Keratinocyte (primary cell): ENCODE results near the gene ATP2B1. TPM values are rescaled to one million over a fixed set of nuclear protein-coding genes. Genes with fewer than 3 reads are reported as not detected.

Experiments
- DNase-seq: peaks from one replicate; pipeline ENCODE4 v3.0.0-alpha.2; 2011; ENCODE audit warnings: low read depth, missing footprints, low spot score
- FAIRE-seq: peaks from 2 replicates; lab custom pipeline; 2011; peaks lifted over from hg19 to GRCh38; lab: Jason Lieb, UNC
- H2AFZ ChIP-seq: 2 replicates; pipeline ENCODE4 v1.6.0; 2012; ENCODE audit warnings: low read length, control low read depth, inconsistent platforms; ENCODE audit not compliant: control insufficient read depth
- H3K27ac ChIP-seq: 2 replicates; pipeline ENCODE4 v1.5.1; 2011; ENCODE audit warnings: low read length; ENCODE audit not compliant: control insufficient read depth, insufficient read depth
- H3K27me3 ChIP-seq: 3 replicates; pipeline ENCODE4 v1.6.0; 2011; ENCODE audit warnings: low read length; ENCODE audit not compliant: control insufficient read depth, insufficient read depth; ENCODE audit errors: extremely low read depth
- H3K36me3 ChIP-seq, 2 experiments: 2 replicates in 1 of 2; 3 replicates in 1 of 2; pipeline ENCODE4 v1.5.1; 2011; ENCODE audit warnings: low read length in 2 of 2, mild to moderate bottlenecking in 1 of 2; ENCODE audit not compliant: control insufficient read depth in 2 of 2, insufficient read depth in 2 of 2; ENCODE audit errors: extremely low read depth in 1 of 2
- H3K4me1 ChIP-seq: 3 replicates; pipeline ENCODE4 v1.5.1; 2011; ENCODE audit warnings: low read length; ENCODE audit not compliant: control insufficient read depth, insufficient read depth; ENCODE audit errors: extremely low read depth
- H3K4me2 ChIP-seq: 3 replicates; pipeline ENCODE4 v1.6.0; 2011; ENCODE audit warnings: low read depth, low read length; ENCODE audit not compliant: control insufficient read depth, insufficient read depth; ENCODE audit errors: extremely low read depth
- H3K4me3 ChIP-seq, 3 experiments: fragments of 200-600 bp in 1 of 3; sonication (generic) in 1 of 3; 2 replicates in 2 of 3; 3 replicates in 1 of 3; pipeline ENCODE4 v1.5.1; 2011 to 2016; ENCODE audit warnings: low read length in 3 of 3, mild to moderate bottlenecking in 3 of 3, control low read depth in 2 of 3, inconsistent platforms in 1 of 3, low read depth in 1 of 3, mixed read lengths in 1 of 3, mixed run types in 1 of 3, moderate library complexity in 1 of 3; ENCODE audit not compliant: control insufficient read depth in 2 of 3, insufficient read depth in 2 of 3; ENCODE audit errors: extremely low read depth in 1 of 3
- H3K79me2 ChIP-seq: 2 replicates; pipeline ENCODE4 v1.6.0; 2012; ENCODE audit warnings: low read length; ENCODE audit not compliant: control insufficient read depth, insufficient read depth
- H3K9ac ChIP-seq: 3 replicates; pipeline ENCODE4 v1.6.0; 2011; ENCODE audit warnings: low read length; ENCODE audit not compliant: control insufficient read depth, insufficient read depth; ENCODE audit errors: extremely low read depth
- H3K9me1 ChIP-seq: 3 replicates; pipeline ENCODE4 v1.6.0; 2011; ENCODE audit warnings: low read length; ENCODE audit not compliant: control insufficient read depth, insufficient read depth; ENCODE audit errors: extremely low read depth
- H3K9me3 ChIP-seq: 2 replicates; pipeline ENCODE4 v1.5.1; 2012; ENCODE audit warnings: low read depth, low read length; ENCODE audit not compliant: control insufficient read depth
- H4K20me1 ChIP-seq: 3 replicates; pipeline ENCODE4 v1.6.0; 2011; ENCODE audit warnings: low read length; ENCODE audit not compliant: control insufficient read depth, insufficient read depth; ENCODE audit errors: extremely low read depth
- CTCF ChIP-seq, 3 experiments: IDR thresholded peaks in 1 of 3; conservative IDR thresholded peaks in 1 of 3; optimal IDR thresholded peaks in 1 of 3; 2 replicates in 2 of 3; 3 replicates in 1 of 3; pipeline versions ENCODE3 to v1.5.1; 2011; ENCODE audit warnings: low read length in 3 of 3, mild to moderate bottlenecking in 3 of 3, moderate library complexity in 2 of 3, control low read depth in 1 of 3, inconsistent platforms in 1 of 3; ENCODE audit not compliant: insufficient read depth in 2 of 3; ENCODE audit errors: extremely low read depth in 1 of 3
- EZH2 ChIP-seq: IDR thresholded peaks from one replicate; pipeline ENCODE4 v1.6.1; 2012; ENCODE audit warnings: inconsistent platforms, mild to moderate bottlenecking, low read length, moderate library complexity
- dilution Hi-C: fragments of 300-500 bp; cut with MboI; formaldehyde crosslinking; loops from one replicate; pipeline ENCODE4 v1.7.0; 2020; ENCODE audit warnings: low sequenced_read_pairs; ENCODE audit not compliant: extremely low pct_ligation_motif_present
- polyA plus RNA-seq, 5 experiments: library from polyadenylated mRNA; depleted of rRNA in 3 of 5; stranded (reverse) in 3 of 5; stranded (forward) in 1 of 5; unstranded in 1 of 5; fragments of >200 nt; gene quantifications; 1 replicate in 1 of 5; 2 replicates in 3 of 5; 3 replicates in 1 of 5; pipeline versions ENCODE4 v1.2.1 to v1.2.3, GENCODE V29; 2011 to 2012; ENCODE audit warnings: missing spikeins in 2 of 5, low read depth in 1 of 5, low replicate concordance in 1 of 5

Gene ATP2B1
- polyA plus RNA-seq, 1 donor (not counting 4 experiments of a cell fraction or from before 2014, with no cell fraction given) = 24.6 TPM

GRCh38 chr12:89740943-89741342 is 32.3 kb upstream of the ATP2B1 start:
- no peak for TF ChIP-seq CTCF (optimal IDR thresholded peaks at IDR 0.05 in 1 of 3, IDR thresholded peaks at IDR 0.05 in 1 of 3, conservative IDR thresholded peaks at IDR 0.05 in 1 of 3; ENCODE audit: extremely low read depth in 1 of 3, insufficient read depth in 2 of 3, low read length in 3 of 3)
- TF ChIP-seq EZH2 = no peak
- dilution Hi-C loops = no loop called here

GRCh38 chr12:89736995-89737394 is 28.4 kb upstream of the ATP2B1 start:
- Histone ChIP-seq H3K9me3 (peaks cover 3% of the 10 kb centered on the region), H3K4me1 (peaks cover 18% of the 10 kb centered on the region), H2AFZ (no peak overlapping the region), H4K20me1 (no peaks in the 10 kb centered on the region), H3K9ac (no peak overlapping the region), H3K4me3 (no peak overlapping the region), H3K9me1 (no peaks in the 10 kb centered on the region), H3K79me2 (no peaks in the 10 kb centered on the region), H3K36me3 (no peaks in the 10 kb centered on the region), H3K27ac (no peak overlapping the region), H3K27me3 (no peaks in the 10 kb centered on the region), H3K4me2 (no peak overlapping the region)
- DNase-seq (no peak), FAIRE-seq (no peak)
- dilution Hi-C loops = no loop called here
- TF ChIP-seq CTCF (optimal IDR thresholded peaks at IDR 0.05 in 1 of 3, IDR thresholded peaks at IDR 0.05 in 1 of 3, conservative IDR thresholded peaks at IDR 0.05 in 1 of 3; ENCODE audit: extremely low read depth in 1 of 3, insufficient read depth in 2 of 3, low read length in 3 of 3) (no peak), EZH2 (no peak)

More at GRCh38 chr12:89740943-89741342, 32.3 kb upstream of the ATP2B1 start:
- H4K20me1 ChIP-seq = no peaks in the 10 kb centered on the region
- no peaks in the 10 kb centered on the region for H3K36me3 ChIP-seq
- no peaks in the 10 kb centered on the region for H3K79me2 ChIP-seq
- H3K4me1 ChIP-seq = no peaks in the 10 kb centered on the region
- H3K27ac ChIP-seq = no peak overlapping the region
- no peaks in the 10 kb centered on the region for H3K9me3 ChIP-seq
- no peak overlapping the region for H3K9ac ChIP-seq
- no peak overlapping the region for H3K4me3 ChIP-seq
- H2AFZ ChIP-seq = no peak overlapping the region
- FAIRE-seq = no peak
- H3K27me3 ChIP-seq = no peaks in the 10 kb centered on the region
- H3K4me2 ChIP-seq = no peak overlapping the region
- H3K9me1 ChIP-seq = no peaks in the 10 kb centered on the region
- no peak for DNase-seq
